HG03060 (cell line): Measurements from ENCODE around the gene BLOC1S3.
"Not testable (repeated sequence)": the region's sequence is repeated elsewhere in the genome, so short reads cannot be mapped to it uniquely, and the experiment has no call there.

Experiments used
- ATAC-seq: cut with Tn5 transposase; IDR thresholded peaks from one replicate; pipeline ENCODE4 v1.9.1; 2021; ENCODE audit warnings: low read depth, moderate number of reproducible peaks; ENCODE audit not compliant: unreplicated experiment

The BLOC1S3 gene

DNA sequence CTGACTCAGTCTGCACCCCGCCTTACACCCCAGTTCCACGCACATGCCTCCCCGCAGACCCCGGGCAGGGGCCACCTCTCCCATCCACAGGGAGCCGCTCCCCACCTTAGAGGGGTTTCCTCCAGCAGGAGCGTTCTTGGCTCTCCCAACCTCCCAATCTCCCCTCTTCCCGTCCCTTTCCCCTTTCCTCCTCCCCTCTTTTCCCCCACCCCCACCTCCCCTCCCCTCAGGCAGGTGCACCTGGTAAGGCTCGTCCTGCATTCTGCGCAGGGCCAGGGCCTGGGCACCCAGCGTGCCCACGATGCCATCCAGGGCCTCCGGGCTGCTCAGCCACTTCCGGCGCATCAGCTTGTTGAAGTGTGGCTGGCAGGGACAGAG is 39.4 kb downstream of the BLOC1S3 start:
- no peak for ATAC-seq

- ATAC-seq, result no peak
Observed at GRCh38 chr19:45218426-45218825, 39.8 kb downstream of the BLOC1S3 start.

DNA sequence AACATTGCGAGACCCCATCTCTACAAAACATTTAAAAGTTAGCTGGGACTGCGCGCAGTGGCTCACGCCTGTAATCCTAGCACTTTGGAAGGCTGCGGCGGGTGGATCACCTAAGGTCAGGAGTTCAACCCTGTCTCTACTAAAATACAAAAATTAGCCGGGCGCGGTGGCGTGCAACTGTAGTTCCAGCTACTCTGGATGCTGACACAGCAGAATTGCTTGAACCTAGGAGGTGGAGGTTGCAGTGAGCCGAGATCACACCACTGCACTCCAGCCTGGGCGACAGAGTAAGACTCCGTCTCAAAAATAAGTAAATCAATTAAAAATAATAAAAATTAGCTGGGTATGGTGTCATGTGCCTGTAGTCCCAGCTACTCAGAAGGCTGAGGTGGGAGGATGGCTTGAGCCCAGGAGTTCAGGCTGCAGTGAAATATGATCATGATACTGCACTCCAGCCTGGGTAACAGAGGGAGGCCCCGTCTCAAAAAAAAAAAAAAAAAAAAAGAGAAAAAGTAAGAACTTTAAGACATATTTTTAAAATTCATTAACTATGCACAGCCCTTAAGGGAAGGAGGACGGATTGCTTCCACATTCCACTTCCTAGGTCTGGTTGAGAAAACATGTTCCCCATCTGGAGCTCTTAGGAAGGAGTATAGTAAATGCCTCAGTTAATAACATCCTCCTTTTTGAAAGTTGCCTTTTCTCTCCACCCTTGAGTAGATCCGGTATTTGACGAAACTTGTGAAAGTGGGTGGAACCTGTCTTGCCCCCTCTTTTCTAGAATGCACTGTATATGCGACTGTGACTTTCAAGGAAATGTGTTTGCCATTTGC is 40.5 kb downstream of the BLOC1S3 start:
- no peak for ATAC-seq

- ATAC-seq, result no peak
Observed at GRCh38 chr19:45222724-45223123, 44.1 kb downstream of the BLOC1S3 start.

DNA sequence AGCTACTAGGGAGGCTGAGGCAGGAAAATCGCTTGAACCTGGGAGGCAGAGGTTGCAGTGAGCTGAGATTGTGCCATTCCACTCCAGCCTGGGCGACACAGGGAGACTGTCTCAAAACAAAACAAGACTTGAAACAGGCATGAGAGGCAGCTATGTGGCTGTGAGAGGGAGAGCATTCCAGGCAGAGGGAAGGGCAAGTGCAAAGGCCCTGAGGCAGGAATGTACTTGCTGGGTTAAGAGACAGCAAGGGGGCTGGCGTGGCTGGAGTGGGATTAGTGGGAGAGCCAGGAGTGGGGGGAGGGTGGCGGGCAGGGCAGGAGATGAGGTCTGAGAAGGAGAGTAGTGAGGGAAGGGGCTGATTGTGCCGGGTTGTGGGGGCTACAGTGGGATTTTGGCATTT is 45.3 kb downstream of the BLOC1S3 start:
- ATAC-seq, result no peak

GRCh38 chr19:45224645-45225044 is 46.1 kb downstream of the BLOC1S3 start:
- no peak for ATAC-seq

- not testable (repeated sequence) for ATAC-seq
Observed at GRCh38 chr19:45229056-45229455, 50.5 kb downstream of the BLOC1S3 start.
